Measurements from ENCODE around the gene TMPRSS3.

TMPRSS3 gene

DNA sequence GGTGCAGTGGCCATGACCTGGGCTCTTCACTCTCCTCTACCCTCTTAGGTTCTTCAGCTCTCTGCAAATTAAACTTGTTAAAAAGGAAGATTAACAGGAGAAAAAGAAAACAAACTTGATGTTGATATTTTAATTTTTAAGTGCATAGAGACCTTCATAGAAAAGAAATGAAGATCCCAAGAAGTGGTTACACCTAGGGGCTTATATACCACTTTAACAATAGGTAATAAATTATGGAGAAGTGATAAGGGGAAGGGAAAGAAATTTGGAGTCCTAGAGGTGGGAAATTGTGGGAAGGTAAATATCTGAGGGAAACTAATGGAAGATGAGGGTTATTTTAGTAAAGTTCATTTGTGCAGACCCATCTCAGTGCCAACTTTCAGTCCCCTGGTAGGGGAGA, 64.2 kb downstream of the TMPRSS3 start:
- H3K27me3 ChIP-seq (ENCODE audit: control insufficient read depth, insufficient read depth, low read length), result no peaks in the 10 kb centered on the region
- H3K27ac ChIP-seq (ENCODE audit: low read length), result no peak overlapping the region
- H3K4me3 ChIP-seq (ENCODE audit: low read length), result no peak overlapping the region
- H3K36me3 ChIP-seq (ENCODE audit: control insufficient read depth, low read depth, low read length), result no peaks in the 10 kb centered on the region
- H3K9ac ChIP-seq (ENCODE audit: low read length), result no peak overlapping the region
- peaks cover 4% of the 10 kb centered on the region for H3K9me3 ChIP-seq (ENCODE audit: control insufficient read depth, low read depth, low read length)
- peaks cover 15% of the 10 kb centered on the region for H3K4me1 ChIP-seq (ENCODE audit: control insufficient read depth, low read depth, low read length)

DNA sequence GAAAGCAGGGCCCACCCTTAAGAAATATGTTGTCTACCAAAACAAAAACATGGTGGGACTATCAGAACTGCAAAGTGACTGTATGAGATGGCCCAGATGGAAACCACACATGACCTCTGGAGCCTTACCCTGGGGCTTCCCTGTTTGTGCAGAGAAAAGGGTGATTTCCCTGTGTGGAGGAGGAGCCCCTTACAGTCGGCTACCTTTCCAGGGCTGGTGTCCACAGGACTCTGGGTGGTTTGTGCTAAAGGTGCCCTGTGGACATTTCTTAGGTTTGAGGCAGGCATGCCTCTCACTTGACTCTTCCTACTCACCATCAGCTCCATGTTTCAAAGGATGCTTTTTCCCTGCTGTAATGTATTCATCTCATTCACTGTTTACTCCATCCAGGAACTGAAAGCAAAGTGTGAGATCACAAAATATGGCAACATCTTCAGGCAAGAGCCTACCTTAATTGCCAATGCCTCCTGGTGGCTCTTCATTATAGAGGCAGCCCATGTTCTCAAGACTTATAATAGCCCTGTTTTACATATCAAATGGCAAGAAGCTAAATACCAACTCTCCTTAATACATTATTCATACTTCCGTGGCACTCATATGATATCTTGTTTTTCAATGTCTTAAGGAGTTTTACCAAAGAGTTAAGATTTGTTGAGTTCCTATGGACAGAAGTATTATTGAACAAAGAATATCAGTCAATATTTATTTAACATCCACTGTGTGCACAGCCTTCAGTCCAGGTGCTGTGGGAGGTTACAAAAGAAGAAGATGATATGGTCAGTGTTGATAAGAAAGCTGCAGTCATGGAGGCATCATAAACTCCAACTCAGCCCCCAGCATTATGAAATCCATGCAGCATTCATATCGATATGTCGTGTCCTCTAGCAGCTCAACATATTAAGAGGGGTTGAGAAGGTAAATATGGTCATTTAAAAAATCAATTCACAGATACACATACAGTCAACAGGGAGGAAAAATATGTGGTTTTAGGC, 65.2 kb downstream of the TMPRSS3 start:
- Histone ChIP-seq H3K27me3 (ENCODE audit: control insufficient read depth, insufficient read depth, low read length) (no peaks in the 10 kb centered on the region), H3K36me3 (ENCODE audit: control insufficient read depth, low read depth, low read length) (no peaks in the 10 kb centered on the region), H3K4me3 (ENCODE audit: low read length) (no peak overlapping the region), H3K27ac (ENCODE audit: low read length) (no peak overlapping the region), H3K4me1 (ENCODE audit: control insufficient read depth, low read depth, low read length) (peaks cover 7% of the 10 kb centered on the region), H3K9me3 (ENCODE audit: control insufficient read depth, low read depth, low read length) (peaks cover 4% of the 10 kb centered on the region), H3K9ac (ENCODE audit: low read length) (no peak overlapping the region)

- Histone ChIP-seq H3K36me3 (ENCODE audit: control insufficient read depth, low read depth, low read length) (no peaks in the 10 kb centered on the region), H3K9ac (ENCODE audit: low read length) (no peak overlapping the region), H3K27ac (ENCODE audit: low read length) (no peak overlapping the region), H3K4me3 (ENCODE audit: low read length) (no peak overlapping the region), H3K9me3 (ENCODE audit: control insufficient read depth, low read depth, low read length) (peaks cover 4% of the 10 kb centered on the region), H3K27me3 (ENCODE audit: control insufficient read depth, insufficient read depth, low read length) (no peaks in the 10 kb centered on the region), H3K4me1 (ENCODE audit: control insufficient read depth, low read depth, low read length) (no peaks in the 10 kb centered on the region)
Observed at GRCh38 chr21:42324896-42325295, 71.0 kb downstream of the TMPRSS3 start.

Measured in iPS-18a (cell line).